Measurements from ENCODE around the gene KCNJ15. TPM values are rescaled to one million over a fixed set of nuclear protein-coding genes. Genes with fewer than 3 reads are reported as not detected.

KCNJ15 gene
- total RNA-seq, 1 donor from 2014 or later, result 0.97 TPM

DNA sequence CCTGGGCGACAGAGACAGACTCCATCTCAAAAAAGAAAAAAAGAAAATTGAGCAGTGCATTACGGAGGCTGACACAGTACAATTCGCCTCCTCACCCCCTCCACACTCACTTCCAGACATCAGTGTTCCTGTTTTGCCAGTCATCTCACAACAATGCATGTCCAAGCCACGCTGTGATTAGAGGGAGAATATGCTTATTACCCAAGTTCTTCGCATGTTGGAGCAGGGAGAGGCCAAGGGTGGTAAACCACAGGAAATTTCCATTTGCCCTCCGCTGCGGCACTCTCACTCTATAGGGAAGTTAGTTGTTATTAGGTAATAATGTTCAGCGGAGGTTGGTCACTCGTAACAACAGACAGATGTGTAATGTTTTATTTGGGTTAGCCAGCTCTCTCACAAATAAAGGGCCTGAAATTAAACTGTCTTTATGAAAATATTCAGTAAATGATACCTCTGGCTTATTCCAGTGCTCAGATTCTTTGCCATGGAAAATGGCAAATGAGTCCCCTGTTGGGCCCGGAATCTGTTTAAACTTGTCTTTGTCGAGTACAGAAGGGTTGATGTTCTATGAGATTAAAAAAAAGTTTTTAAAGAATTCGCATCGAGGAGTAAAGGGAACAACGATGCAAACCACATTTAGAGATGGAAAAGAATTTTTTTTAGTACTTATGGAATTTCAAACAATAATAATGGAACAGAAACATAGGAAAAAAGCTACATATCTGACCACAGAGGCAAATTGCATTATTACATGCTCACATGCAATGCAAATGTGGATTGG is 33.1 kb downstream of the KCNJ15 start:
- H3K27me3 Mint-ChIP-seq (ENCODE audit: unreplicated experiment), result peaks cover 2% of the 10 kb centered on the region
- DNase-seq (ENCODE audit: low spot score), result no peak
- no peaks in the 10 kb centered on the region for H3K36me3 Mint-ChIP-seq (ENCODE audit: low read depth, unreplicated experiment)
- no peak overlapping the region for H3K27ac Mint-ChIP-seq (ENCODE audit: unreplicated experiment)
- TF ChIP-seq CTCF (IDR thresholded peaks at IDR 0.05; ENCODE audit: unreplicated experiment), result no peak
- H3K4me1 Mint-ChIP-seq (ENCODE audit: unreplicated experiment), result peaks cover 10% of the 10 kb centered on the region
- no peak overlapping the region for H3K4me3 Mint-ChIP-seq (ENCODE audit: unreplicated experiment)
- no peaks in the 10 kb centered on the region for H3K9me3 Mint-ChIP-seq (ENCODE audit: unreplicated experiment)

DNA sequence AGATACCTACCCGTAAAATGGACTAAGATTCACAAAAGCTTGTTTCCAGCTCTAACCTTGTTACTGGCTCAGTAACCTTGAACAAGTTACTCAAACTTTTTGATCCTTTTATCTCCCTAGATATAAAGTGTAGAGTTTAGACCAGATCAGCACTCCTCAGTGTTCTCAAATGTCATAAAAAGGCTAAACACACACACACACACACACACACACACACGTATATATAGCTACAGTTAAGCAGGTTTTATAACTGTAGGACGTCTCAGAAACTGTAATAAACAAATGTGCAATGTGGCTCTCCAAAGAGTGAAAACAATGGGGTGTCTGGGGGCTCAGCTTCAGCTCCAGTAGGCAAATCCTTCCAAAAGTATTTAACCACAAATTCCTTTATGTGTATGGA is 34.0 kb downstream of the KCNJ15 start:
- Mint-ChIP-seq H3K4me3 (ENCODE audit: unreplicated experiment) (no peak overlapping the region), H3K27ac (ENCODE audit: unreplicated experiment) (no peak overlapping the region)
- no peak for DNase-seq (ENCODE audit: low spot score)

GRCh38 chr21:38291874-38292273 is 35.1 kb downstream of the KCNJ15 start:
- Mint-ChIP-seq H3K27ac (ENCODE audit: unreplicated experiment) (no peak overlapping the region), H3K4me3 (ENCODE audit: unreplicated experiment) (no peak overlapping the region), H3K9me3 (ENCODE audit: unreplicated experiment) (no peaks in the 10 kb centered on the region), H3K36me3 (ENCODE audit: low read depth, unreplicated experiment) (no peaks in the 10 kb centered on the region), H3K4me1 (ENCODE audit: unreplicated experiment) (peaks cover 26% of the 10 kb centered on the region), H3K27me3 (ENCODE audit: unreplicated experiment) (peaks cover 2% of the 10 kb centered on the region)
- DNase-seq (ENCODE audit: low spot score), result no peak
- no peak for TF ChIP-seq CTCF (IDR thresholded peaks at IDR 0.05; ENCODE audit: unreplicated experiment)

More for the DNA sequence above, 34.0 kb downstream of the KCNJ15 start:
- no peak for TF ChIP-seq CTCF (IDR thresholded peaks at IDR 0.05; ENCODE audit: unreplicated experiment)
- no peaks in the 10 kb centered on the region for H3K9me3 Mint-ChIP-seq (ENCODE audit: unreplicated experiment)
- H3K4me1 Mint-ChIP-seq (ENCODE audit: unreplicated experiment), result peaks cover 16% of the 10 kb centered on the region
- H3K27me3 Mint-ChIP-seq (ENCODE audit: unreplicated experiment), result peaks cover 2% of the 10 kb centered on the region
- no peaks in the 10 kb centered on the region for H3K36me3 Mint-ChIP-seq (ENCODE audit: low read depth, unreplicated experiment)

GRCh38 chr21:38293113-38293512 is 36.3 kb downstream of the KCNJ15 start:
- TF ChIP-seq CTCF (IDR thresholded peaks at IDR 0.05; ENCODE audit: unreplicated experiment), result no peak
- peaks cover 37% of the 10 kb centered on the region for H3K4me1 Mint-ChIP-seq (ENCODE audit: unreplicated experiment)
- no peaks in the 10 kb centered on the region for H3K36me3 Mint-ChIP-seq (ENCODE audit: low read depth, unreplicated experiment)
- no peak for DNase-seq (ENCODE audit: low spot score)
- peaks cover 2% of the 10 kb centered on the region for H3K27me3 Mint-ChIP-seq (ENCODE audit: unreplicated experiment)
- no peak overlapping the region for H3K4me3 Mint-ChIP-seq (ENCODE audit: unreplicated experiment)
- no peaks in the 10 kb centered on the region for H3K9me3 Mint-ChIP-seq (ENCODE audit: unreplicated experiment)
- H3K27ac Mint-ChIP-seq (ENCODE audit: unreplicated experiment), result no peak overlapping the region

- Mint-ChIP-seq H3K4me1 (ENCODE audit: unreplicated experiment) (peaks cover 37% of the 10 kb centered on the region), H3K9me3 (ENCODE audit: unreplicated experiment) (no peaks in the 10 kb centered on the region), H3K27me3 (ENCODE audit: unreplicated experiment) (peaks cover 2% of the 10 kb centered on the region), H3K27ac (ENCODE audit: unreplicated experiment) (no peak overlapping the region), H3K36me3 (ENCODE audit: low read depth, unreplicated experiment) (no peaks in the 10 kb centered on the region), H3K4me3 (ENCODE audit: unreplicated experiment) (no peak overlapping the region)
- no peak for TF ChIP-seq CTCF (IDR thresholded peaks at IDR 0.05; ENCODE audit: unreplicated experiment)
- no peak for DNase-seq (ENCODE audit: low spot score)
Observed at GRCh38 chr21:38293765-38294164, 37.0 kb downstream of the KCNJ15 start.

Measured in endothelial cell (in vitro differentiated cells).